Fibroblast of lung (primary cell): ENCODE results near the gene MBD3L2B.
"Not testable (repeated sequence)": the region's sequence is repeated elsewhere in the genome, so short reads cannot be mapped to it uniquely, and the experiment has no call there.

Experiments
- EZH2 ChIP-seq: IDR thresholded peaks from 2 replicates; pipeline ENCODE4 v1.5.1; 2012; ENCODE audit warnings: low read length, control low read depth, mild to moderate bottlenecking; ENCODE audit errors: missing control alignments
- TF ChIP-seq, protein P1 (sequence below), 2 donors: IDR thresholded peaks in 1 of 2; conservative IDR thresholded peaks in 1 of 2; 1 replicate in 1 of 2; 2 replicates in 1 of 2; pipeline ENCODE4 v1.5.1; 2011 to 2012; ENCODE audit warnings: low read length in 2 of 2, control low read depth in 1 of 2, inconsistent platforms in 1 of 2, low read depth in 1 of 2, mild to moderate bottlenecking in 1 of 2

- TF ChIP-seq, protein P1, sequence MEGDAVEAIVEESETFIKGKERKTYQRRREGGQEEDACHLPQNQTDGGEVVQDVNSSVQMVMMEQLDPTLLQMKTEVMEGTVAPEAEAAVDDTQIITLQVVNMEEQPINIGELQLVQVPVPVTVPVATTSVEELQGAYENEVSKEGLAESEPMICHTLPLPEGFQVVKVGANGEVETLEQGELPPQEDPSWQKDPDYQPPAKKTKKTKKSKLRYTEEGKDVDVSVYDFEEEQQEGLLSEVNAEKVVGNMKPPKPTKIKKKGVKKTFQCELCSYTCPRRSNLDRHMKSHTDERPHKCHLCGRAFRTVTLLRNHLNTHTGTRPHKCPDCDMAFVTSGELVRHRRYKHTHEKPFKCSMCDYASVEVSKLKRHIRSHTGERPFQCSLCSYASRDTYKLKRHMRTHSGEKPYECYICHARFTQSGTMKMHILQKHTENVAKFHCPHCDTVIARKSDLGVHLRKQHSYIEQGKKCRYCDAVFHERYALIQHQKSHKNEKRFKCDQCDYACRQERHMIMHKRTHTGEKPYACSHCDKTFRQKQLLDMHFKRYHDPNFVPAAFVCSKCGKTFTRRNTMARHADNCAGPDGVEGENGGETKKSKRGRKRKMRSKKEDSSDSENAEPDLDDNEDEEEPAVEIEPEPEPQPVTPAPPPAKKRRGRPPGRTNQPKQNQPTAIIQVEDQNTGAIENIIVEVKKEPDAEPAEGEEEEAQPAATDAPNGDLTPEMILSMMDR (conservative IDR thresholded peaks at IDR 0.05 in 1 of 2, IDR thresholded peaks at IDR 0.05 in 1 of 2; ENCODE audit: low read depth in 1 of 2, low read length in 2 of 2) = not testable (repeated sequence)
- TF ChIP-seq EZH2 = not testable (repeated sequence)
Observed at GRCh38 chr19:7059977-7060376, 38.7 kb upstream of the MBD3L2B start.
